ENCODE results near the gene IGFN1.

DNA sequence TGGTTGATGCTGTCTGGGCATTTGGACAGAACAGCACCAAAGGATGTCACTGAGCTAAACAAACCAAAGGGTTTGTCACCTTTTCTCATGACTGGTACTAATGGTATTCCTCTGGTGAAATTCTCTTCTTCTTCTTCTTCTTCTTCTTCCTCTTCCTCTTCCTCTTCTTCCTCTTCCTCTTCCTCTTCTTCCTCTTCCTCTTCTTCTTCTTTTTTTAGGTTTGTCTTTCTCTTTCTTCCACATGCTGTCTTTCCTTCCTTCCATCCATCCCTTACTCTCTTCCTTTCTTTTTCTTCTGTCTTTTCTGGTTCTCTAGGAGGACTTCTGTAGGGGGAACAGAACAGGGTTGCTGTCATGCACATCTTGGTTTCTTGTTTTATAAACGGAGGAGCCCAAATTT lies 9.3 kb upstream of the IGFN1 start:
- TF ChIP-seq, protein P1, sequence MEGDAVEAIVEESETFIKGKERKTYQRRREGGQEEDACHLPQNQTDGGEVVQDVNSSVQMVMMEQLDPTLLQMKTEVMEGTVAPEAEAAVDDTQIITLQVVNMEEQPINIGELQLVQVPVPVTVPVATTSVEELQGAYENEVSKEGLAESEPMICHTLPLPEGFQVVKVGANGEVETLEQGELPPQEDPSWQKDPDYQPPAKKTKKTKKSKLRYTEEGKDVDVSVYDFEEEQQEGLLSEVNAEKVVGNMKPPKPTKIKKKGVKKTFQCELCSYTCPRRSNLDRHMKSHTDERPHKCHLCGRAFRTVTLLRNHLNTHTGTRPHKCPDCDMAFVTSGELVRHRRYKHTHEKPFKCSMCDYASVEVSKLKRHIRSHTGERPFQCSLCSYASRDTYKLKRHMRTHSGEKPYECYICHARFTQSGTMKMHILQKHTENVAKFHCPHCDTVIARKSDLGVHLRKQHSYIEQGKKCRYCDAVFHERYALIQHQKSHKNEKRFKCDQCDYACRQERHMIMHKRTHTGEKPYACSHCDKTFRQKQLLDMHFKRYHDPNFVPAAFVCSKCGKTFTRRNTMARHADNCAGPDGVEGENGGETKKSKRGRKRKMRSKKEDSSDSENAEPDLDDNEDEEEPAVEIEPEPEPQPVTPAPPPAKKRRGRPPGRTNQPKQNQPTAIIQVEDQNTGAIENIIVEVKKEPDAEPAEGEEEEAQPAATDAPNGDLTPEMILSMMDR (IDR thresholded peaks at IDR 0.05; ENCODE audit: poor library complexity, severe bottlenecking), result no peak
- TF ChIP-seq REST (IDR thresholded peaks at IDR 0.05; ENCODE audit: borderline replicate concordance) (no peak), EZH2 (IDR thresholded peaks at IDR 0.05; ENCODE audit: borderline replicate concordance, insufficient read depth, low read length, poor library complexity, severe bottlenecking) (no peak), SMC3 (conservative IDR thresholded peaks at IDR 0.05; ENCODE audit: poor library complexity) (no peak), TAF1 (IDR thresholded peaks at IDR 0.05; ENCODE audit: low read depth) (no peak), EP300 (conservative IDR thresholded peaks at IDR 0.05; ENCODE audit: poor library complexity, severe bottlenecking) (no peak), MXI1 (conservative IDR thresholded peaks at IDR 0.05; ENCODE audit: poor library complexity, severe bottlenecking) (no peak)
